Neural progenitor cell (in vitro differentiated cells): ENCODE results near the gene FBXL17. TPM values are rescaled to one million over a fixed set of nuclear protein-coding genes. Genes with fewer than 3 reads are reported as not detected.

Experiments
- DNase-seq: peaks from one replicate; pipeline ENCODE4 v3.0.0-alpha.2; 2016; ENCODE audit warnings: low spot score
- H2AFZ ChIP-seq: fragments of 200-600 bp; sonication (generic); replicated peaks from 2 replicates; pipeline ENCODE4 v1.6.1; 2016; ENCODE audit warnings: antibody characterized with exemption
- H3F3A ChIP-seq: fragments of 200-600 bp; sonication (generic); 2 replicates; pipeline ENCODE4 v1.6.1; 2016; ENCODE audit warnings: antibody characterized with exemption, low read depth
- H3K27ac ChIP-seq: fragments of 200-600 bp; sonication (generic); 2 replicates; pipeline ENCODE4 v1.5.1; 2016; ENCODE audit warnings: mild to moderate bottlenecking
- H3K27me3 ChIP-seq: fragments of 200-600 bp; sonication (generic); 2 replicates; pipeline ENCODE4 v1.6.1; 2016; ENCODE audit warnings: mild to moderate bottlenecking, moderate library complexity
- H3K36me3 ChIP-seq: fragments of 200-600 bp; sonication (generic); 2 replicates; pipeline ENCODE4 v1.5.1; 2016
- H3K4me1 ChIP-seq: fragments of 200-600 bp; sonication (generic); 2 replicates; pipeline ENCODE4 v1.6.1; 2016; ENCODE audit warnings: mixed run types
- H3K4me2 ChIP-seq: fragments of 200-600 bp; sonication (generic); 2 replicates; pipeline ENCODE4 v1.6.1; 2016
- H3K4me3 ChIP-seq: fragments of 200-600 bp; sonication (generic); 2 replicates; pipeline ENCODE4 v1.5.1; 2016
- H3K79me2 ChIP-seq: fragments of 200-600 bp; sonication (generic); 2 replicates; pipeline ENCODE4 v1.6.1; 2016; ENCODE audit warnings: low read depth
- H3K9ac ChIP-seq: fragments of 200-600 bp; sonication (generic); 2 replicates; pipeline ENCODE4 v1.6.1; 2016
- H3K9me3 ChIP-seq: fragments of 200-600 bp; sonication (generic); 2 replicates; pipeline ENCODE4 v1.5.1; 2016; ENCODE audit warnings: low read depth
- H4K20me1 ChIP-seq: fragments of 200-600 bp; sonication (generic); 2 replicates; pipeline ENCODE4 v1.6.1; 2016; ENCODE audit warnings: low read depth
- H3K27ac Mint-ChIP-seq: 3 replicates; pipeline ENCODE4 v1.8.0; 2021; ENCODE audit warnings: mixed read lengths
- H3K27me3 Mint-ChIP-seq: 2 replicates; pipeline ENCODE4 v1.8.0; 2022; ENCODE audit warnings: low read depth, mild to moderate bottlenecking, inconsistent platforms, moderate library complexity, mixed read lengths; ENCODE audit not compliant: insufficient read depth
- H3K36me3 Mint-ChIP-seq: 3 replicates; pipeline ENCODE4 v1.8.0; 2021; ENCODE audit warnings: mixed read lengths
- H3K4me1 Mint-ChIP-seq: 3 replicates; pipeline ENCODE4 v1.8.0; 2021; ENCODE audit warnings: mixed read lengths
- H3K4me3 Mint-ChIP-seq: 3 replicates; pipeline ENCODE4 v1.8.0; 2021; ENCODE audit warnings: mild to moderate bottlenecking, moderate library complexity, mixed read lengths
- H3K9me3 Mint-ChIP-seq: 3 replicates; pipeline ENCODE4 v1.8.0; 2020; ENCODE audit warnings: mixed read lengths
- EZH2 ChIP-seq: fragments of 200-600 bp; sonication (generic); IDR thresholded peaks from 2 replicates; pipeline ENCODE4 v1.6.1; 2017; ENCODE audit warnings: antibody characterized with exemption, mild to moderate bottlenecking, moderate library complexity
- EZH2phosphoT487 ChIP-seq: fragments of 200-600 bp; sonication (generic); IDR thresholded peaks from 2 replicates; pipeline ENCODE4 v1.6.1; 2017; ENCODE audit warnings: antibody characterized with exemption
- total RNA-seq: library from RNA; depleted of rRNA; stranded (reverse); fragments of >200 nt; gene quantifications from 2 replicates; pipeline ENCODE4 v1.2.3, GENCODE V29; 2015; ENCODE audit warnings: low replicate concordance
- TF ChIP-seq, protein P1 (sequence below): fragments of 200-600 bp; sonication (generic); IDR thresholded peaks from 2 replicates; pipeline ENCODE4 v1.5.1; 2017; ENCODE audit warnings: antibody characterized with exemption, mild to moderate bottlenecking

Gene FBXL17
- total RNA-seq, 1 donor from 2014 or later, result 7.6 TPM

DNA sequence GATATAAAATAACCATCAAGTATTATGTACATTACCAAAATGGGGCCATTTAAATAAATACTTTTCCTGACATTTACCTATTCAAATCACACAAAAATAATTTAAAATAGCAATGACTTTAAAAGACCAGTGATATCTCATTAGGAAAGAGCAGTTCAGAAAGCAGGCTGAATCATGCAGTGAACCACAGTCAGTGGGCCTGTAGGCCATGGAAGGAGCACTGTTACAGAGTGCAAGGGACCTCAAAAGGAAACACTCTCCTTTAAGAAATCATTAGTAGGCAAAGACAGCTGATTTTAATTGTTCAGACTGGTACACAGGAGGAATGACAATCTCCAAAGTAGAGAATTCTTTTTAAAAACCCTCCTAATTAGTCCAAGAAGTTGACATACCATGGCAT, 427.6 kb downstream of the FBXL17 start:
- Histone ChIP-seq H3K27ac (peak overlapping the region; percentile 33), H3K4me2 (peak overlapping the region; percentile 35), H3K9ac (no peak overlapping the region), H2AFZ (no peak overlapping the region), H3K27me3 (no peaks in the 10 kb centered on the region), H3K4me1 (peaks cover 66% of the 10 kb centered on the region), H3K79me2 (no peaks in the 10 kb centered on the region), H4K20me1 (no peaks in the 10 kb centered on the region), H3K4me3 (no peak overlapping the region), H3F3A (peaks cover 21% of the 10 kb centered on the region), H3K9me3 (no peaks in the 10 kb centered on the region), H3K36me3 (no peaks in the 10 kb centered on the region)
- no peaks in the 10 kb centered on the region for H3K36me3 Mint-ChIP-seq
- TF ChIP-seq EZH2phosphoT487 (no peak), EZH2 (no peak)
- TF ChIP-seq, protein P1, sequence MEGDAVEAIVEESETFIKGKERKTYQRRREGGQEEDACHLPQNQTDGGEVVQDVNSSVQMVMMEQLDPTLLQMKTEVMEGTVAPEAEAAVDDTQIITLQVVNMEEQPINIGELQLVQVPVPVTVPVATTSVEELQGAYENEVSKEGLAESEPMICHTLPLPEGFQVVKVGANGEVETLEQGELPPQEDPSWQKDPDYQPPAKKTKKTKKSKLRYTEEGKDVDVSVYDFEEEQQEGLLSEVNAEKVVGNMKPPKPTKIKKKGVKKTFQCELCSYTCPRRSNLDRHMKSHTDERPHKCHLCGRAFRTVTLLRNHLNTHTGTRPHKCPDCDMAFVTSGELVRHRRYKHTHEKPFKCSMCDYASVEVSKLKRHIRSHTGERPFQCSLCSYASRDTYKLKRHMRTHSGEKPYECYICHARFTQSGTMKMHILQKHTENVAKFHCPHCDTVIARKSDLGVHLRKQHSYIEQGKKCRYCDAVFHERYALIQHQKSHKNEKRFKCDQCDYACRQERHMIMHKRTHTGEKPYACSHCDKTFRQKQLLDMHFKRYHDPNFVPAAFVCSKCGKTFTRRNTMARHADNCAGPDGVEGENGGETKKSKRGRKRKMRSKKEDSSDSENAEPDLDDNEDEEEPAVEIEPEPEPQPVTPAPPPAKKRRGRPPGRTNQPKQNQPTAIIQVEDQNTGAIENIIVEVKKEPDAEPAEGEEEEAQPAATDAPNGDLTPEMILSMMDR, result no peak
- H3K4me1 Mint-ChIP-seq, result peaks cover 35% of the 10 kb centered on the region
- no peak overlapping the region for H3K27ac Mint-ChIP-seq
- no peak overlapping the region for H3K4me3 Mint-ChIP-seq
- no peaks in the 10 kb centered on the region for H3K27me3 Mint-ChIP-seq
- H3K9me3 Mint-ChIP-seq, result no peaks in the 10 kb centered on the region
- DNase-seq, result no peak

DNA sequence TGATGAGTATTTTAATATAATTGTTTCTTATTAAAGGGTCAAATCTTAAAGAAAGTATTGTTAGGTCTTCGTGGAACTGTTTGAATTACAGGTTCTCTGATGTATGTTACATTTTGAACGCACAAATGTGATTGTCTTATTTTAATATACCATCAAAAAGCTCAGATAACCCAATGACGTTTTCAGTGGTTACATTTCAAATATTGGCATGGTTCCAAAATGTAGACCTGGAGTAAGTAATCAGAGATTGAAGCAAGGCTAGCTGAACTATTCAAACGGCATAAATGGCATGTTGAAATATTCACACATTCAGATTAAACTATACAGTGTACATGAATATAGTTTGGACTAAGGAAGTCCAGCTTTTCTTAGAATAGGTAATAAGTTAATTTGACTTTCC, 429.4 kb downstream of the FBXL17 start:
- Mint-ChIP-seq H3K4me3 (no peak overlapping the region), H3K4me1 (peaks cover 43% of the 10 kb centered on the region)

DNA sequence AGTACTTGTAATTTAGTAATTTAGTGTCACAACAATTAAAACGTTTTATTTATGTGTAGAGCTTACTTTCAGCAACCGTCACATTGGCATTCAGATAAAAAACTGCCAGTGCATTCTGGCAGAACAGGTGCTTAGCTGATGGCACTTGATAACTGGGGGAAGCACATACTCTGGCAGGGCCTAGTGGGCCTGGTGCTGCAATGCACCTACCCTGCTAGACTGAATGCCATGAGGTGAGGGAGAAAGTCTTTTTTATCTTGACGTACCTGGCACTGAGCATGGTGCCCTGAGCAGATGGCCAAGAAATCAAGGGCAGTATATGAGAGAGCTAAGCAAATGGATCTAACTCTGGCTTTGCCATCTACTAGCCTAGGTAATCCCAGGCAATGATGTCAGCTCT, 430.6 kb downstream of the FBXL17 start:
- no peaks in the 10 kb centered on the region for H3K9me3 ChIP-seq
- H4K20me1 ChIP-seq, result no peaks in the 10 kb centered on the region
- no peak overlapping the region for H2AFZ ChIP-seq
- H3K9ac ChIP-seq, result no peak overlapping the region
- DNase-seq, result no peak
- Mint-ChIP-seq H3K27ac (no peak overlapping the region), H3K36me3 (no peaks in the 10 kb centered on the region), H3K4me1 (peaks cover 34% of the 10 kb centered on the region), H3K27me3 (no peaks in the 10 kb centered on the region), H3K4me3 (no peak overlapping the region), H3K9me3 (no peaks in the 10 kb centered on the region)
- no peaks in the 10 kb centered on the region for H3K27me3 ChIP-seq
- H3F3A ChIP-seq, result peaks cover 12% of the 10 kb centered on the region
- peaks cover 41% of the 10 kb centered on the region for H3K4me1 ChIP-seq
- no peaks in the 10 kb centered on the region for H3K36me3 ChIP-seq
- TF ChIP-seq EZH2phosphoT487, result no peak
- TF ChIP-seq EZH2, result no peak
- TF ChIP-seq, protein P1, result no peak
- H3K4me3 ChIP-seq, result no peak overlapping the region
- no peaks in the 10 kb centered on the region for H3K79me2 ChIP-seq
- no peak overlapping the region for H3K27ac ChIP-seq
- no peak overlapping the region for H3K4me2 ChIP-seq

More for the DNA sequence above, 429.4 kb downstream of the FBXL17 start:
- Histone ChIP-seq H4K20me1 (no peaks in the 10 kb centered on the region), H3K36me3 (no peaks in the 10 kb centered on the region), H3K4me1 (peaks cover 53% of the 10 kb centered on the region), H3K79me2 (no peaks in the 10 kb centered on the region), H3K4me3 (no peak overlapping the region), H3K4me2 (no peak overlapping the region), H3K9me3 (no peaks in the 10 kb centered on the region), H3K27ac (no peak overlapping the region), H3F3A (peaks cover 21% of the 10 kb centered on the region), H3K9ac (no peak overlapping the region), H2AFZ (no peak overlapping the region), H3K27me3 (no peaks in the 10 kb centered on the region)
- no peak for DNase-seq
- no peaks in the 10 kb centered on the region for H3K9me3 Mint-ChIP-seq
- H3K27me3 Mint-ChIP-seq, result no peaks in the 10 kb centered on the region
- no peak overlapping the region for H3K27ac Mint-ChIP-seq
- H3K36me3 Mint-ChIP-seq, result no peaks in the 10 kb centered on the region
- TF ChIP-seq EZH2phosphoT487 (no peak), EZH2 (no peak)
- TF ChIP-seq, protein P1, result no peak
